ENCODE measurements around the gene PTPN20.

Gene PTPN20

GRCh38 chr10:47049056-47049851 is 138.0 kb downstream of the PTPN20 start:
- DNase-seq, result no peak

- DNase-seq, result no peak
These were observed 138.7 kb downstream of the PTPN20 start for GRCh38 chr10:47049906-47050305.

- DNase-seq, result no peak
These were observed 139.6 kb downstream of the PTPN20 start for GRCh38 chr10:47050618-47051455.

GRCh38 chr10:47051741-47052238 is 140.6 kb downstream of the PTPN20 start:
- no peak for DNase-seq
